Stimulated activated CD4-positive, alpha-beta T cell treated with anti-CD3 and anti-CD28 coated beads, Interleukin-15, amount 100 ng/mL, for 1 hour (primary cell): Measurements from ENCODE around the gene TAS2R3.

Source experiments
- DNase-seq, 2 donors: peaks; one replicate each; pipeline ENCODE4 v3.0.0-alpha.2; 2020; ENCODE audit warnings: low read depth in 1 of 2, low spot score in 1 of 2

The TAS2R3 gene

GRCh38 chr7:141785706-141786552 is 22.0 kb downstream of the TAS2R3 start:
- no peak for DNase-seq

- DNase-seq: no peak
These were observed 24.4 kb downstream of the TAS2R3 start for GRCh38 chr7:141788296-141788695.

DNA sequence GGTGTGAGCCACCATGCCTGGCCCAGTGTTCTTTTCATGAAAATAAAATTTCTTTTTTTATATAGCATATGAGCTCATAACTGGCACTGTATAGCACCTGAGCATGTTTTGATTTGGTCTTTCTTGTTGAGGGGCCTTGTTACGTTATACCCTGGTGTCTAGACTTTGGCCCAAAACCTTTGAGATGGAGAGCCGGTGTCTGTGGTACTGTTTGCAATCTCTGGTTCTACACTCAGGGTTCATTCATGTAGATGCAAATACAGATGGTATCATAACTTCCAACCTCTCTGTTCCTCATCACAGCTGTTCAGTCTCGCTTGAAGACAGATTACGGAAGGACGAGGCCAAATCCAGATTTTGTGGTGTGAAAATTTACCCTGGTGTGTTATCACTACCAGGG is 26.0 kb downstream of the TAS2R3 start, which contains the start of gene TAS2R5:
TSS of gene TAS2R5 (plus strand) at position 301 of the 400 bp plus-strand sequence. CDS start 145 bp downstream, outside the sequence.
- no peak for DNase-seq

DNA sequence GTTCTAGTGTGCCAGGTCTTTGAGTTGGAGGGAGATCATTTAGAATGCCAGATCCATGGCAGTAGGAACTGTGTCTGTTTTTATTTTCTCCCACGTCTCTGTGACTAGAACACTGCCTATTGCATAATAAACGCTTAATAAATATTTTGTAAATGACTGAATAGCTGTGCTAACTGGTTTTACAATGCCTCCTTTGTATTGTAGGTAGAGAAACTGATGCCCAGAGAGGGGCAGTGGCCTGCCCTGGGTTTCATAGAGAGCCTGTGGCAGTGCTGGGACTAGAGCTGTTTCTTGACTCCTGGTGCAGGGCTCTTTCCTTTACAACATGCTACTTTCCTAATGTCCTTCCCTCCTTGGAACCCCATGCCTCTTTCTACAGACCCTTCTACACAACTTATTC is 28.6 kb downstream of the TAS2R3 start:
- no peak for DNase-seq
